ENCODE data around the gene AMOT.

Gene AMOT

DNA sequence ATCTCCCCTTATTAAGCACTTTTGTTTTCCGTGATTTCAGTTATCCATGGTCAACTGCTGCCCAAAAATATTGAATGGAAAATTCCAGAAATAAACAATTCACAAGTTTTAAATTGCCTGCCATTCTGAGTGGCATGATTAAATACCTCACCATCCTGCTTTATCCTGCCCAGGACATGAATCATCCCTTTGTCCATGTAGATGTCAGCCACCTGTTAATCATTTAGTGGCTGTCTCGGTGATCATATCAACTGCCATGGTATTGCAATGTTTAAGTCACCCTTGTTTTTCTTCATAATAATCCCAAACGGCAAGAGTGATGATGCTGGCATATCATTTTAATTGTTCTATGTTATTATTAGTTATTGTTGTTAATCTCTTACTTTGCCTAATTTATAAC, 81.1 kb downstream of the AMOT start:
- Histone ChIP-seq H3K27me3 (ENCODE audit: control insufficient read depth, insufficient read depth, low read length) (no peaks in the 10 kb centered on the region), H3K4me1 (ENCODE audit: control insufficient read depth, insufficient read depth, low read length) (no peaks in the 10 kb centered on the region), H3K9ac (ENCODE audit: low read length) (no peak overlapping the region), H3K36me3 (ENCODE audit: control insufficient read depth, insufficient read depth, low read length) (no peaks in the 10 kb centered on the region), H3K4me3 (ENCODE audit: low read length) (no peak overlapping the region), H3K9me3 (ENCODE audit: control insufficient read depth, low read length) (no peaks in the 10 kb centered on the region)

DNA sequence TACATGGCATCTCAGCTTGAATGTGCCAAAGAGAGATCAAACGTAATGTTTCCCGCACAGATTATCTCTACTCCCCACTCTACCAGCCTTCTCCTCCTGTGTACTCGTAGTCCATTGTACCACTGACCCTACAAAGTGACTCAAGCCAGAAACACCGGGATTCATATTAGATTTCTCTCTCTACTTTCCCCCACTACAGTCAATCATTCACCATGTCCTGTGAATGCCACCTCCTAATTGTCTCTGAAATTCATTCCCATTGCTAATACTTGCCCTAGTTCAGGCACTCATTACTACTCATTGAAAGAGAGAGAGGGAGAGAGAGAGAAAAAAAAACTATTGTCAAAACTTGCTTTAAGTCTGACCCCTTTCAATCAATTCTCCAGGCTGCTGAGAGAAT, 82.7 kb downstream of the AMOT start:
- Histone ChIP-seq H3K27me3 (ENCODE audit: control insufficient read depth, insufficient read depth, low read length) (no peaks in the 10 kb centered on the region), H3K4me3 (ENCODE audit: low read length) (no peak overlapping the region), H3K36me3 (ENCODE audit: control insufficient read depth, insufficient read depth, low read length) (no peaks in the 10 kb centered on the region), H3K9ac (ENCODE audit: low read length) (no peak overlapping the region), H3K4me1 (ENCODE audit: control insufficient read depth, insufficient read depth, low read length) (no peaks in the 10 kb centered on the region), H3K9me3 (ENCODE audit: control insufficient read depth, low read length) (no peaks in the 10 kb centered on the region)

DNA sequence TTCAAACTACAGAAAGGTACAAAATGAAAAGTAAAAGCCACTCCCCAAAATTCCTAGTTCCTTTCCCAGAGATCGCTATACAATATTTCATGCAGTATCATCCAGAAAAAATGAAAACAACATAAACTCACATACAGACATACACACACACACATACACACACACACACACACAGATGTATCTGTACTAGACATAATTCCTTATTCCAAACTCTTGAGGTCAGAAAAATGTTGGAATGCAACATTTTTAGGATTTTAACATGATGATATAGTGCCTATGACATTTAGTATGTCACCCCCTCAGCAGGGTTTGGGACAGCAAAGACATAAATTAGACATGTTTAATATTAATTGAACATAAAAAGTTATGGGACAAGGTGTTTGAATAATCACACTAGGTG, 87.5 kb downstream of the AMOT start:
- Histone ChIP-seq H3K9me3 (ENCODE audit: control insufficient read depth, low read length) (no peaks in the 10 kb centered on the region), H3K36me3 (ENCODE audit: control insufficient read depth, insufficient read depth, low read length) (no peaks in the 10 kb centered on the region), H3K4me1 (ENCODE audit: control insufficient read depth, insufficient read depth, low read length) (no peaks in the 10 kb centered on the region), H3K27me3 (ENCODE audit: control insufficient read depth, insufficient read depth, low read length) (no peaks in the 10 kb centered on the region), H3K9ac (ENCODE audit: low read length) (no peak overlapping the region), H3K4me3 (ENCODE audit: low read length) (no peak overlapping the region)

DNA sequence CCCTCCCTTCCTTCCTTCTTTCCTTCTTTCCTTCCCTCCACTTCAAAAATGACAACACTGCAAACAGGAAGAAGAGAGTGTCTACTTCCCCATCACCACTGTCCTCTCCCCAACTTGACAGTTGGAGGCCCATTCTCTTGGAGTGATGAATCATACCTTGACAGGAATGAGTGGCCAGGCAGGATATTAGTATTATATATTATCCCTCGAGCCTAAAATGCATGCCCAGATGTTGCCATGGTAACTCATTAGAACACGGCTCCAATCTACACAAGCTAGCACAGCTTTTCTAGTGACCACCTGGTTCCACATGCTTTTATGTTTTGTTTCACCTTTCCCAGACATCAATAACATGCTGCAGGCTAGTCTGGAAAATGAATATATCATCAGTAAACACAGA, 89.6 kb downstream of the AMOT start:
- Histone ChIP-seq H3K4me3 (ENCODE audit: low read length) (no peak overlapping the region), H3K4me1 (ENCODE audit: control insufficient read depth, insufficient read depth, low read length) (no peaks in the 10 kb centered on the region), H3K9ac (ENCODE audit: low read length) (no peak overlapping the region), H3K9me3 (ENCODE audit: control insufficient read depth, low read length) (no peaks in the 10 kb centered on the region), H3K27me3 (ENCODE audit: control insufficient read depth, insufficient read depth, low read length) (no peaks in the 10 kb centered on the region), H3K36me3 (ENCODE audit: control insufficient read depth, insufficient read depth, low read length) (no peaks in the 10 kb centered on the region)

DNA sequence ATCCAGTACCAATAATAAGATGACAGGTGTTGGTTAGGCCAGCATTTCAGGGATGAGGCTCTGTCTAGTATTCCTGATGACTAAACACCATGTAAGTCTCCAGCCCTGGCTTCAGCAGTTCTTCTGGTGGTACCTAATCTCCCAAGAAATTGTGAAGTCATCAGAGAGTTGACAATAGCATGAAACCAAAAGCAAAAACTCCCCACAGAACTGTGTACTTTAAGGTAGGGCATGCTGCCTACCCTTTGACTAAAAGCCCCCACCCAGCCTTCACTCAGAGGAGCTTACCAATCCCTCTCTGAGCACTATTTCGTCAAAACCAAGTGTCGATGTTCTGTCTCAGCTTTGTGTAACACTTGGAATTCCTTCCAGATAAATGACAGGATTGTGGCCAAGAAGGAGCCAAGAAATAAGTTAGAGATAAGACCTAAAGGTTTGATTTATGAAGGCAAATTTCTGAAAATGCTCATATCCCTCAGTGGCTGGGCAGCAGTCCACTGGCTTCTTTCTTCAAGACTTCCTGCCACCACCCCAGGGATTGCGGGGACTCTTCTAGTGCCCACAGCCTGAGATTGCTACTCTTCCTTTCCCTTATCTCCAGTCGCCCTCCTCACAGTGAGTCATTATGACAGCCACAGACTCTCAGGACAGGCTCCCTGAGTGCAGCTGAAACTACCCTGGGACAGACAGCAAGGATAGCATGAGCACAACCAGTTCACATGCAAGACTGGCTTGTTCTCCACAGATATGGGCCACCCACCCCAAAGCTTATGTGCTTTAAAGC, 93.6 kb downstream of the AMOT start:
- no peak overlapping the region for H3K9ac ChIP-seq (ENCODE audit: low read length)
- no peaks in the 10 kb centered on the region for H3K9me3 ChIP-seq (ENCODE audit: control insufficient read depth, low read length)
- no peak overlapping the region for H3K4me3 ChIP-seq (ENCODE audit: low read length)
- no peaks in the 10 kb centered on the region for H3K27me3 ChIP-seq (ENCODE audit: control insufficient read depth, insufficient read depth, low read length)
- H3K36me3 ChIP-seq (ENCODE audit: control insufficient read depth, insufficient read depth, low read length) = no peaks in the 10 kb centered on the region
- H3K4me1 ChIP-seq (ENCODE audit: control insufficient read depth, insufficient read depth, low read length) = no peaks in the 10 kb centered on the region

DNA sequence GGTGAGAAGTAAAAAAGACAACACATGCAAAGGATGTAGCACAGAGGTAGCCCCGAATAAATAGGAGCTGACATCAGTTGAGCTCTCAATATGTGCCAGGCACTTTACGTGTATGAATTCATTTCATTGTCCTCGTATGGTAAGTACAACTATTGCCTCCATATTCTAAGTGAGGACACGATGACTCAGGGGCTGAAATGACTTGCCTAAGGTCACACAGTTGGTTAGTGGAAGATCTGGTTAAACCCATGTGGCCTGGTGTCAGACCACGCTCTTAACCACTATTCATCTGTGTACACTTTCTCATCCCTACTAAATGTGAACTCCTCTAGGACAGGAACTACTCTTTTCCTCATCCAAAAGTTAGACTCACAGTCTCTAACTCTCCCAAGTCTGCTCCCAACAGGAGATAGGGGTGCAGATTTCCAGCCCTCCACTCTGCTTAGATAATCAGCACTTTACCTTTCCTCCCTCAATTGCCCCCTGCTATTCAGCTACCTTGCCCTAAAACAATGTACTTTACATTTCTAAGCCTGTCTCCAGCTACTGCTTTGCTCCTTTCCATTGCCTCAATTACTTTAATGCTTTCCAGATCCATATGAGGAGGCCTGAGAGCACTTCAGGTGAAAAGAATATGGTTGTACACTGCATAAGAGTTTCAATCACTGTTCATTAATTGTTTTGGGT, 102.1 kb downstream of the AMOT start:
- no peaks in the 10 kb centered on the region for H3K4me1 ChIP-seq (ENCODE audit: control insufficient read depth, insufficient read depth, low read length)
- no peaks in the 10 kb centered on the region for H3K27me3 ChIP-seq (ENCODE audit: control insufficient read depth, insufficient read depth, low read length)
- no peaks in the 10 kb centered on the region for H3K9me3 ChIP-seq (ENCODE audit: control insufficient read depth, low read length)
- H3K4me3 ChIP-seq (ENCODE audit: low read length) = no peak overlapping the region
- H3K9ac ChIP-seq (ENCODE audit: low read length) = no peak overlapping the region
- no peaks in the 10 kb centered on the region for H3K36me3 ChIP-seq (ENCODE audit: control insufficient read depth, insufficient read depth, low read length)

DNA sequence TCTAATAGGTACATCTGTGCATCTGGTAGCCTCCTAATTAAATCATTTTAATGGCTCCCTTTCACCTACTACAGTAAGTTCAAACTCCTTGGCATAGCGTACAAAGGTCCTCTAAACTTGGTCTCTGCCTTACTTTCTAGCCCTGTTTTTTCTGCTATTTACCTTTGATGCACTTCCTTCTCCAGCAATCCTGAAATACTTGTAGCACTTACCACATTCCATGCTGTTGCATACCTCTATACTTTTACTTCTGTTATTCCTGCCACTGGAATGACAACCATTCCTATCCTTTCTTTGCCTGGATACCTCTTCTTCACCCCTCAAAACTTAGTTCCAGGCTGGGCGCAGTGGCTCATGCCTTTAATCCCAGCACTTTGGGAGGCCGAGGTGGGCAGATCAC, 104.3 kb downstream of the AMOT start:
- H3K9me3 ChIP-seq (ENCODE audit: control insufficient read depth, low read length) = no peaks in the 10 kb centered on the region
- H3K4me3 ChIP-seq (ENCODE audit: low read length) = no peak overlapping the region
- H3K27me3 ChIP-seq (ENCODE audit: control insufficient read depth, insufficient read depth, low read length) = no peaks in the 10 kb centered on the region
- H3K36me3 ChIP-seq (ENCODE audit: control insufficient read depth, insufficient read depth, low read length) = no peaks in the 10 kb centered on the region
- H3K4me1 ChIP-seq (ENCODE audit: control insufficient read depth, insufficient read depth, low read length) = no peaks in the 10 kb centered on the region
- H3K9ac ChIP-seq (ENCODE audit: low read length) = no peak overlapping the region

DNA sequence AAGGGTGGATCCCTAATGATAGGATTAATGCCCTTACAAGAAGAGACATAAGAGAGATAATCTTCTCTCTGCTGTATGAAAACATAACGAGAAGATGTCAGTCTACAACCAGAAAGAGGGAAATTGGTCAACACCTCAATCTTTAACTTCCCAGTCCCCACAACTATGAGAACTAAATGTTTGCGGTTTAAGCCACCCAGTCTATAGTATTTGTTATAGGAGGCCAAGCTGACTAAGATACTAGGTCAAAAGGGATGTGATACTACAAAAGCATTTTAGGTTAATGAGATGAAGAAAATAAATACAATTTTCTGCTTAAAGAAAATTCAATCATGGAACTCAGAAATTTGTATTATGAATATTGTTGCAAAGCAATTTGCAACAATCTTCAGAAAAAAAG, 105.5 kb downstream of the AMOT start:
- H3K9me3 ChIP-seq (ENCODE audit: control insufficient read depth, low read length) = no peaks in the 10 kb centered on the region
- no peaks in the 10 kb centered on the region for H3K36me3 ChIP-seq (ENCODE audit: control insufficient read depth, insufficient read depth, low read length)
- H3K9ac ChIP-seq (ENCODE audit: low read length) = no peak overlapping the region
- H3K4me3 ChIP-seq (ENCODE audit: low read length) = no peak overlapping the region
- no peaks in the 10 kb centered on the region for H3K4me1 ChIP-seq (ENCODE audit: control insufficient read depth, insufficient read depth, low read length)
- no peaks in the 10 kb centered on the region for H3K27me3 ChIP-seq (ENCODE audit: control insufficient read depth, insufficient read depth, low read length)

DNA sequence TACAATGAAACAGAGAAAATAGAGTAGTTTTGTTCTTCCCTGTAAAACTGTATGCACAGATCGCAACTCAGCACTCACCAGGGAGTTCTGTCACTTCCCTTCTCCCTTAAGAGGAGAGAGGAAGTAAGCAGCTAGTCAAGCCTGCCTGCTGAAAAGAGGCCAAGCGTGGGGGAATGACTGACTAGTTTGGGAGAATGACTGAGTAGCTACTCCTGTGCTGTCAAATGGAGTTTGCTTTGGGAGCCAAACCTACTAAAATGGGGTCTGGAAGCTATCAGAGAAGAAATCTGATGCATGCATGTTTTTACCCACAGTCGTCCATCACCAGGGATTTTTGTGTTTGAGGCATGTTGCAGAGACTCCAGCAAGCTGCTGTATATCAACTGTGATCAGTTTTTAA, 106.3 kb downstream of the AMOT start:
- Histone ChIP-seq H3K9ac (ENCODE audit: low read length) (no peak overlapping the region), H3K4me3 (ENCODE audit: low read length) (no peak overlapping the region), H3K27me3 (ENCODE audit: control insufficient read depth, insufficient read depth, low read length) (no peaks in the 10 kb centered on the region), H3K9me3 (ENCODE audit: control insufficient read depth, low read length) (no peaks in the 10 kb centered on the region), H3K4me1 (ENCODE audit: control insufficient read depth, insufficient read depth, low read length) (no peaks in the 10 kb centered on the region), H3K36me3 (ENCODE audit: control insufficient read depth, insufficient read depth, low read length) (no peaks in the 10 kb centered on the region)

DNA sequence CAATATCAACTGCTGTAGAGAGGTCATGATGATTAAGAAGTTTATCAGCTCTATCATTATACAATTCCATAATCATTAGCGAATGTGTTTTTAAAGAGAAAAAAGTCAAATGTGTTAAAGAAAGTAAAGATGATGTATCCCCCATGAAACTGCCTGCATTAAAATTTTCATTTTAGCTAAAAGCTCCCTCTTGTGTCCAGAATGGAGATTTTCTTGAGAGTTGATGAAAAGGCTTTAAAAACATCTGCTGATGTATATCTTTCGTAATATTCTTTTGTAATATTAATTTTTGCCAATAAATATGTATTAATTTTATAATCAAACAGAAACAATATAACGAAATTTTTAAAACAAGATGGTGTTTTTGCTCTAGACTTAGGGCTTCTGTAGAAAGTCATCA, 108.8 kb downstream of the AMOT start:
- Histone ChIP-seq H3K4me3 (ENCODE audit: low read length) (no peak overlapping the region), H3K9me3 (ENCODE audit: control insufficient read depth, low read length) (no peaks in the 10 kb centered on the region), H3K4me1 (ENCODE audit: control insufficient read depth, insufficient read depth, low read length) (no peaks in the 10 kb centered on the region), H3K27me3 (ENCODE audit: control insufficient read depth, insufficient read depth, low read length) (no peaks in the 10 kb centered on the region), H3K9ac (ENCODE audit: low read length) (no peak overlapping the region), H3K36me3 (ENCODE audit: control insufficient read depth, insufficient read depth, low read length) (no peaks in the 10 kb centered on the region)

Data from mucosa of stomach (tissue), 1 donor.